ENCODE results near the gene TSPAN11.

TSPAN11 gene

DNA sequence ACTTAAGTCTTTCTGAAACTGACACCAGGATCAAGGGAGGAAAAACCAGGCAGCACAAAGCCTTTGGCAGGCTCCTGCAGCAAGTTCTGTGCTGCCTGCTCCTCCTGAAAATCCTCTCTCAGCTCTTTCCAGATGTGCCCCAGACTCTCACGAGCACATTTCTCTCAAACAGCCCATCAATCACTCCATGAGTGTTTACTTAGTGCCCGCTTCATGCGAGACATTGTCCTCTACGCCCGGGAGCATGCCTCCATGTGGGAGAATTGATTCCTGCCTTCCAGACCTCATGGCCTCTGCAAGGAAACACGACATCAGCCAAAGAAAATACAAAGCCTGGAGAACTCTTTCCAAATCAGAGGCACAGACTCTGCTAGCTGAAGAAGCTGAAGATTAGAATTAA is 46.5 kb upstream of the TSPAN11 start:
- Histone ChIP-seq H3K18ac (ENCODE audit: low read length) (no peak overlapping the region), H3K23ac (ENCODE audit: low read depth, low read length, poor library complexity) (no peak overlapping the region), H3K27me3 (ENCODE audit: control insufficient read depth in 3 of 3, insufficient read depth in 3 of 3, low read depth in 1 of 3, low read length in 3 of 3) (peaks cover 0 to 21% (median 0%) of the 10 kb centered on the region in 3 experiments), H2BK12ac (ENCODE audit: low read length) (no peak overlapping the region), H2BK120ac (ENCODE audit: low read depth, low read length) (no peak overlapping the region), H2BK15ac (ENCODE audit: low read length) (no peak overlapping the region), H3K9ac (ENCODE audit: low read depth, low read length, poor library complexity) (no peak overlapping the region), H3K27ac (replicated peaks; ENCODE audit: low read length) (no peak overlapping the region), H3K4me3 (ENCODE audit: low read length in 2 of 2) (no peak overlapping the region), H4K8ac (ENCODE audit: low read depth, low read length) (no peak overlapping the region), H2BK5ac (ENCODE audit: low read length) (peak overlapping the region; percentile 2), H3K36me3 (replicated peaks in 1 of 2; ENCODE audit: control insufficient read depth in 2 of 2, insufficient read depth in 2 of 2, low read length in 2 of 2) (no peaks in the 10 kb centered on the region), H2AFZ (ENCODE audit: low read length) (no peak overlapping the region), H3K14ac (ENCODE audit: low read length) (no peak overlapping the region), H3K4me1 (ENCODE audit: control insufficient read depth in 2 of 2, insufficient read depth in 1 of 2, low read depth in 1 of 2, low read length in 2 of 2) (no peaks in the 10 kb centered on the region), H2AK5ac (ENCODE audit: low read depth, low read length) (no peak overlapping the region), H3K79me1 (ENCODE audit: low read depth, low read length) (no peaks in the 10 kb centered on the region), H3K4me2 (ENCODE audit: insufficient read depth, low read length, poor library complexity, severe bottlenecking) (no peak overlapping the region), H3K4ac (ENCODE audit: low read length) (no peak overlapping the region), H3K9me3 (replicated peaks in 1 of 2; ENCODE audit: control insufficient read depth in 2 of 2, insufficient read depth in 1 of 2, low read depth in 1 of 2, low read length in 2 of 2) (no peaks in the 10 kb centered on the region), H4K91ac (ENCODE audit: low read depth, low read length, poor library complexity) (no peak overlapping the region)
- no peak for DNase-seq (ENCODE audit: low spot score)
- WGBS, 2 donors (ENCODE audit: extremely low coverage in 2 of 2, insufficient read length in 2 of 2, insufficient replicate concordance in 1 of 2) = no CpG with 5 or more reads among the region's 6 CpGs

DNA sequence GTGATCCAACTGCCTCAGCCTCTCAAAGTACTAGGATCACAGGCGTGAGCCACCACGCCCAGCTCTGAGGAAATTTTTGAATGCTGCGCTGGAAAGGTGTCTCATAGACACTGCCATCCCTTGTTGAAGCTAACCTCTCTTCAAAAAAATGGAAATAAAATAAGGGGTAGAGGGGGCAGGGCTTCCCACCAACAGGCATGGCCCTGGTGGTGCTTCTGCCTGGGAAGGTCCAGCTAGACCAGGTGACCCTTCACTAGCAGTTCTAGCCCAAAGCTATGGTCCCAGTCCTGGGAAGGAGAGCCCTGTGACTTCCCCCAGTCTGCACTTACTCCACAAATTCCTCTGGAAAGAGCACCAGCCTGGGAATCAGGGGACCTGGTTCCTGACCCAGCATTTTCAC is 45.7 kb upstream of the TSPAN11 start:
- no peak overlapping the region for H2BK120ac ChIP-seq (ENCODE audit: low read depth, low read length)
- no peak overlapping the region for H3K4ac ChIP-seq (ENCODE audit: low read length)
- no peak overlapping the region for H3K18ac ChIP-seq (ENCODE audit: low read length)
- H4K8ac ChIP-seq (ENCODE audit: low read depth, low read length) = no peak overlapping the region
- H3K4me2 ChIP-seq (ENCODE audit: insufficient read depth, low read length, poor library complexity, severe bottlenecking) = no peak overlapping the region
- WGBS, 2 donors (ENCODE audit: extremely low coverage in 2 of 2, insufficient read length in 2 of 2, insufficient replicate concordance in 1 of 2) = no CpG with 5 or more reads among the region's 3 CpGs
- no peak overlapping the region for H3K23ac ChIP-seq (ENCODE audit: low read depth, low read length, poor library complexity)
- no peak overlapping the region for H2BK12ac ChIP-seq (ENCODE audit: low read length)
- no peak overlapping the region for H2AK5ac ChIP-seq (ENCODE audit: low read depth, low read length)
- H3K14ac ChIP-seq (ENCODE audit: low read length) = no peak overlapping the region
- H3K27me3 ChIP-seq (ENCODE audit: control insufficient read depth in 3 of 3, insufficient read depth in 3 of 3, low read depth in 1 of 3, low read length in 3 of 3) = peaks cover 0 to 14% (median 0%) of the 10 kb centered on the region in 3 experiments
- no peak overlapping the region for H3K9ac ChIP-seq (ENCODE audit: low read depth, low read length, poor library complexity)
- no peak for DNase-seq (ENCODE audit: low spot score)
- no peak overlapping the region for H4K91ac ChIP-seq (ENCODE audit: low read depth, low read length, poor library complexity)
- no peak overlapping the region for H2BK15ac ChIP-seq (ENCODE audit: low read length)
- no peaks in the 10 kb centered on the region for H3K79me1 ChIP-seq (ENCODE audit: low read depth, low read length)
- H3K4me1 ChIP-seq (ENCODE audit: control insufficient read depth in 2 of 2, insufficient read depth in 1 of 2, low read depth in 1 of 2, low read length in 2 of 2) = no peaks in the 10 kb centered on the region
- H2BK5ac ChIP-seq (ENCODE audit: low read length) = no peak overlapping the region
- no peak overlapping the region for H3K4me3 ChIP-seq (ENCODE audit: low read length in 2 of 2)
- no peak overlapping the region for H3K27ac ChIP-seq (replicated peaks; ENCODE audit: low read length)
- no peaks in the 10 kb centered on the region for H3K36me3 ChIP-seq (replicated peaks in 1 of 2; ENCODE audit: control insufficient read depth in 2 of 2, insufficient read depth in 2 of 2, low read length in 2 of 2)
- H2AFZ ChIP-seq (ENCODE audit: low read length) = no peak overlapping the region
- H3K9me3 ChIP-seq (replicated peaks in 1 of 2; ENCODE audit: control insufficient read depth in 2 of 2, insufficient read depth in 1 of 2, low read depth in 1 of 2, low read length in 2 of 2) = peaks cover 0 to under 1% of the 10 kb centered on the region in 2 donors

DNA sequence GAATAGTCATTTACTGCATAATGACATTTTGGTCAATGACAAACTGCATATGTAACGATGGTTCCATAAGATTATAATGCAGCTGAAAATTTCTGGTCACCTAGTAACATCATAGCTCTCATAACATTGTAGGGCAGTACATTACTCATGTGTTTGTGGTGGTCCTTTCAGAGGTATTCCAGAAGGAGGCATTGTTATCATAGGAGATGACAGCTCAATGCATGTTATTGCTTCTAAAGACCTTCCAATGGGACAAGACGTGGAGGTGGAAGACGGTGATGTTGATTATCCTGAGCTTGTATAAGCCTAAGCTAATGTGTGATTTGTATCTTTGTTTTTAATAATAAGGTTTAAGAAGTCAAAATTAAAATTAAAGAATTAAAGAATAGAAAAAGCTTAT is 43.8 kb upstream of the TSPAN11 start:
- no peak overlapping the region for H3K27ac ChIP-seq (replicated peaks; ENCODE audit: low read length)

DNA sequence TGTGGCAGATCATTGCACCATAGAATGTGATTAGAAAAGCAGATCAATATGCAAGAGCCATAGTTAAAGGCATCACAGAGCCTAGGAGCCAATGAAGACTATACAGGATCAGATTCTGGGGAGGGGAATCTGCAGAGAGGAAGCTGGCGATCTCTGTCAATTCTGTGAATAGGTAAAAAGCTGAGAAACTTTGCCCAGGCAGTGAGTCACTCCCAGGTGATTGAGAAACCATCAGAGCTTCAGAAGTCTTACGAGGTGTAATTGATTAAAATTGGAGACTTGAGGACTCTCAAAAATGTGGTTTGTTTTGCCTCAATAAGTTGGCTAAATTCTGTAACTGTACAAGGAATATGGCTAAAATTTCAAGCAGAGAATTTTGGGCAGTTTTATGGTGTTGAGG is 41.7 kb upstream of the TSPAN11 start:
- Histone ChIP-seq H4K91ac (ENCODE audit: low read depth, low read length, poor library complexity) (no peak overlapping the region), H3K9me3 (replicated peaks in 1 of 2; ENCODE audit: control insufficient read depth in 2 of 2, insufficient read depth in 1 of 2, low read depth in 1 of 2, low read length in 2 of 2) (peaks cover 0 to 5% of the 10 kb centered on the region in 2 donors), H3K36me3 (replicated peaks in 1 of 2; ENCODE audit: control insufficient read depth in 2 of 2, insufficient read depth in 2 of 2, low read length in 2 of 2) (no peaks in the 10 kb centered on the region), H3K4me2 (ENCODE audit: insufficient read depth, low read length, poor library complexity, severe bottlenecking) (no peak overlapping the region), H2BK5ac (ENCODE audit: low read length) (no peak overlapping the region), H3K4me3 (ENCODE audit: low read length in 2 of 2) (no peak overlapping the region), H2AFZ (ENCODE audit: low read length) (no peak overlapping the region), H3K18ac (ENCODE audit: low read length) (no peak overlapping the region), H2AK5ac (ENCODE audit: low read depth, low read length) (no peak overlapping the region), H3K4me1 (ENCODE audit: control insufficient read depth in 2 of 2, insufficient read depth in 1 of 2, low read depth in 1 of 2, low read length in 2 of 2) (no peaks in the 10 kb centered on the region), H2BK12ac (ENCODE audit: low read length) (no peak overlapping the region), H2BK15ac (ENCODE audit: low read length) (no peak overlapping the region), H3K27ac (replicated peaks; ENCODE audit: low read length) (no peak overlapping the region), H4K8ac (ENCODE audit: low read depth, low read length) (no peak overlapping the region), H3K23ac (ENCODE audit: low read depth, low read length, poor library complexity) (no peak overlapping the region), H2BK120ac (ENCODE audit: low read depth, low read length) (no peak overlapping the region), H3K14ac (ENCODE audit: low read length) (no peak overlapping the region), H3K4ac (ENCODE audit: low read length) (no peak overlapping the region), H3K27me3 (ENCODE audit: control insufficient read depth in 3 of 3, insufficient read depth in 3 of 3, low read depth in 1 of 3, low read length in 3 of 3) (peaks cover 0 to 6% (median 0%) of the 10 kb centered on the region in 3 experiments), H3K9ac (ENCODE audit: low read depth, low read length, poor library complexity) (no peak overlapping the region), H3K79me1 (ENCODE audit: low read depth, low read length) (no peaks in the 10 kb centered on the region)
- no CpG with 5 or more reads among the region's 2 CpGs for WGBS, 2 donors (ENCODE audit: extremely low coverage in 2 of 2, insufficient read length in 2 of 2, insufficient replicate concordance in 1 of 2)
- no peak for DNase-seq (ENCODE audit: low spot score)

More for the DNA sequence above, 43.8 kb upstream of the TSPAN11 start:
- no peak for DNase-seq (ENCODE audit: low spot score)
- H3K4me2 ChIP-seq (ENCODE audit: insufficient read depth, low read length, poor library complexity, severe bottlenecking) = no peak overlapping the region
- no peak overlapping the region for H3K4me3 ChIP-seq (ENCODE audit: low read length in 2 of 2)
- H2BK120ac ChIP-seq (ENCODE audit: low read depth, low read length) = no peak overlapping the region
- H3K36me3 ChIP-seq (replicated peaks in 1 of 2; ENCODE audit: control insufficient read depth in 2 of 2, insufficient read depth in 2 of 2, low read length in 2 of 2) = no peaks in the 10 kb centered on the region
- H2BK15ac ChIP-seq (ENCODE audit: low read length) = no peak overlapping the region
- H4K8ac ChIP-seq (ENCODE audit: low read depth, low read length) = no peak overlapping the region
- H3K4ac ChIP-seq (ENCODE audit: low read length) = no peak overlapping the region
- no peak overlapping the region for H3K9ac ChIP-seq (ENCODE audit: low read depth, low read length, poor library complexity)
- no peak overlapping the region for H4K91ac ChIP-seq (ENCODE audit: low read depth, low read length, poor library complexity)
- H2AK5ac ChIP-seq (ENCODE audit: low read depth, low read length) = no peak overlapping the region
- WGBS, 2 donors (ENCODE audit: extremely low coverage in 2 of 2, insufficient read length in 2 of 2, insufficient replicate concordance in 1 of 2) = no CpG with 5 or more reads among the region's 3 CpGs
- H2BK5ac ChIP-seq (ENCODE audit: low read length) = no peak overlapping the region
- no peaks in the 10 kb centered on the region for H3K79me1 ChIP-seq (ENCODE audit: low read depth, low read length)
- no peak overlapping the region for H3K18ac ChIP-seq (ENCODE audit: low read length)
- H2AFZ ChIP-seq (ENCODE audit: low read length) = no peak overlapping the region
- no peak overlapping the region for H3K23ac ChIP-seq (ENCODE audit: low read depth, low read length, poor library complexity)
- H3K14ac ChIP-seq (ENCODE audit: low read length) = no peak overlapping the region
- H3K9me3 ChIP-seq (replicated peaks in 1 of 2; ENCODE audit: control insufficient read depth in 2 of 2, insufficient read depth in 1 of 2, low read depth in 1 of 2, low read length in 2 of 2) = peaks cover 0 to 5% of the 10 kb centered on the region in 2 donors
- no peak overlapping the region for H2BK12ac ChIP-seq (ENCODE audit: low read length)
- H3K27me3 ChIP-seq (ENCODE audit: control insufficient read depth in 3 of 3, insufficient read depth in 3 of 3, low read depth in 1 of 3, low read length in 3 of 3) = peaks cover 0 to 10% (median 0%) of the 10 kb centered on the region in 3 experiments
- H3K4me1 ChIP-seq (ENCODE audit: control insufficient read depth in 2 of 2, insufficient read depth in 1 of 2, low read depth in 1 of 2, low read length in 2 of 2) = no peaks in the 10 kb centered on the region

Measured in neuronal stem cell (in vitro differentiated cells).